AG08395 (cell line): ENCODE measurements around the gene ZNF2.
"Not testable (repeated sequence)": the region's sequence is repeated elsewhere in the genome, so short reads cannot be mapped to it uniquely, and the experiment has no call there.

Source experiments
- DNase-seq: peaks from one replicate; pipeline ENCODE4 v3.0.0; 2012; ENCODE audit warnings: mixed read lengths, low spot score

Gene ZNF2

DNA sequence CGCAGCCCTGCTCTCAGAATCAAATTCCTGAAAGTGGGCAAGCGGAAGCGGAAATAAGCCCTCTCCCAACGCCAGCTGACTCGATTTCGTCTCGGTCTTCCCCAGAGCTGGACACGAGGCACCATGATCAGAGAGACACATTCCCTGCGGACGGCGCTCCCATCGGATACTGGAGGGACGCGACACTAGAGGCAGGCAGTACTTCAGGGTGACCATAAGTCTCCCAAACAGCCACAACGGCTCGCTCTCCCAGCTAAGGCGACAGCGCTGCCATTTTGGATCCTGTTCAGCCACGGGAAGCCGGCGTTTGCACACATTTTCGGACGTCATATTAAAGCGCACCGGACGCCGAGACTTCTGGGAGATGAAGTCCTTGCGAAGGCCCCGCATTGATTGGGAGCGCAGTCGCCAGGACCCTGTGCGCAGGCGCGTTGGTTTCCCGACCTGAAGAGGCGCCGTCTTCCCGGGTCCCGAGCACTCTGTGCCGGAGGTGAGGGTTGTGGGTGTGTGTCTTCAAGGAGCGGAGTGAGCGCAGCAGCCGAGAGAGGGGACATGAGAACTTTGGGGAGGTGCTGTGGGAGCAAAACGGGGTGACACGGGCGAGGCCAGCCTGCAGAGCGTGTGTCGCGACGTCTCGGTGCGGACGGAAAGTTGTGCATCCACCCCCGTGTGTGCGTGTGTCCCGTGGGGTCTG, at the start of gene ZNF2:
TSS of gene ZNF2 (plus strand) at position 439 of the 694 bp plus-strand sequence. CDS start 10,418 bp downstream, outside the sequence.
- DNase-seq: peak; percentile 99

- no peak for DNase-seq
Observed at GRCh38 chr2:95121093-95121406, 44.6 kb upstream of the ZNF2 start.

GRCh38 chr2:95121407-95122196, 44.0 kb upstream of the ZNF2 start, which contains the start of gene MRPS5:
Gene MRPS5, minus strand, starts transcription at chr2:95121808. Its CDS starts 17 bp downstream, at chr2:95121791.
- peak; percentile 97 for DNase-seq

GRCh38 chr2:95122197-95122551, 43.4 kb upstream of the ZNF2 start:
- DNase-seq: no peak

GRCh38 chr2:95138702-95139101, 26.9 kb upstream of the ZNF2 start:
- DNase-seq: no peak

DNA sequence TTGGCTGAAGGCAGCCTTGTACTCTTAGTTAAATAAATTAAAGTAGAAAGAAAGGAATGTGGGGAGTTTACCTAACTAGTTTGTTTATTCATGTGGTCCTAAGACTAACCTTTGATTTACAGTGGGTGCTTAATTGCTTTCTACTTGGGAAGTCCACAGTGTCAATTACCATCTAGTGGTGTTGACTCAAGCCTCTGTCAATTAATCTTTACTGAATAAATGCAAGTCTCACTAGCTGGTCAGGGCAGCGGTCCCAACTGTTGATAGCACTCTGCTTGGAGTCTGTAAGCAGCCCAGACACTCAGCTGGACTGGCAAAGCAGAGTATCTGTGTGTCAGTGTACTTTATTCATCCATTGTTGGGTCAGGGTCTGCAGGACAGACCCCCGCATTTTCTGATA, 21.8 kb upstream of the ZNF2 start:
- no peak for DNase-seq

- no peak for DNase-seq
Observed at GRCh38 chr2:95149397-95149984, 16.1 kb upstream of the ZNF2 start.

GRCh38 chr2:95158441-95158840, 7.2 kb upstream of the ZNF2 start:
- DNase-seq: no peak

- DNase-seq: peak; percentile 48
Observed at GRCh38 chr2:95158891-95159619, 6.6 kb upstream of the ZNF2 start.

GRCh38 chr2:95159690-95160449, 5.7 kb upstream of the ZNF2 start, which contains the start of gene ZNF514:
Gene ZNF514, minus strand, starts transcription at chr2:95159848. Its CDS starts 6,595 bp downstream, at chr2:95153253.
- peak; percentile 90 for DNase-seq

DNA sequence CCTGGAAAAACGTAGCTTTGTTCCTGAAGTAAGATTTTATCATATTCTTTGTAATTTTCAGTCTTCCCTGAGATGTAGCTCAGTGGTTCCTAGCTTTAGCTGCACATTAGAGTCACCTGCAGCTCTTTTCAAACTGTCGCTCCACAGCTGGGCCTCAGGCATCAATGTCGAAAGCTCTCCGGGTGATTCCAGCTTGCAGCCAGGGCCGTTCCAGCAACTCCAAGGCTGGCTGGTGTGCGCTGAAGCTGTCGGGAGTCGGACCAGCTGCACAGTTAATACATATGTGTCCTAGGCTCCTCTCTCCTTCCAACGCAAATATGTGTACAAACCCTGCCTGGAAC, 609 bp upstream of the ZNF2 start:
- DNase-seq: no peak

GRCh38 chr2:95166065-95166763, 605 bp downstream of the ZNF2 start:
- no peak for DNase-seq

DNA sequence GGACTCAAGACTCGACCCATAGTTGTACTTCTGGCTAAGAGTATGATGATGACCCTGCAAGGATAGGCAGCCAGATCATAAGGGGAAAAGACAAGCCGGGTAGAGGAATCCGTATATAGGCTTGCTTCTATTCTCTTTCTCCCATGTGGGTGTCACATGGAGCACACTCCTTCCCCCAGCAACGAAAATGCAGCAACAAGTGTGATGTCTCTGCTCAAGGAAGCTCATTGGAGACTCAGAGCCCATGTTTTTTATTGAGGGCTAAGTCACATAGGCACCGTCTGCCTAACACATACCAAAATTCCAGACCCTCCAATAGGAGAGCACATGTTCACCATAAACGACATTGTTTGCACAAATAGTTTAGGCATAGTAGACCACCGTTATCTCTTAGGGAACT, 6.3 kb downstream of the ZNF2 start:
- DNase-seq: no peak

DNA sequence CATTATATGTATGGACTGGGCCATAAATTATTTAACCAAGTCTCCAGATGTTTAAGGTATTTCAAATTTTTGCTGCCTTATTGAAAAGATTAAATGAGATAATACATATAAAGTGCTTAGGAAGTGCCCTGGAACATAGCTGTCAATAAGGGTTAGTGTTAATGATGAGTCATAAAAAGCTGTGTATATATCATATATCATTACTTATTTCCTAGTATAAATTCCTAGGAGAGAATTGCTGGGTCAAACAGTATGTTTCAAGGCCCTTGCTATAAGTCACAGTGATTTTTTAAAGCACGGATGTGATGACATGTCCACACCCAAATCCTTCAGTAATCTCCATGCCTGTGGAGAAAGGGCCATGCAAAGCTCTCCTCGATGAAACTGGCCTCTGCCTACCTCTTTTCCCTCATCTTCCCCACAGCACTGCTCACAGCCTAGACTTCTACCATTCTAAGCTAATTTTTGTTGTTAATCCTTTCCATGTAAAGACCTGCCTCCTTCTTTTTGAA, 8.5 kb downstream of the ZNF2 start:
- DNase-seq: no peak

- no peak for DNase-seq
Observed at GRCh38 chr2:95179451-95179850, 13.8 kb downstream of the ZNF2 start.

DNA sequence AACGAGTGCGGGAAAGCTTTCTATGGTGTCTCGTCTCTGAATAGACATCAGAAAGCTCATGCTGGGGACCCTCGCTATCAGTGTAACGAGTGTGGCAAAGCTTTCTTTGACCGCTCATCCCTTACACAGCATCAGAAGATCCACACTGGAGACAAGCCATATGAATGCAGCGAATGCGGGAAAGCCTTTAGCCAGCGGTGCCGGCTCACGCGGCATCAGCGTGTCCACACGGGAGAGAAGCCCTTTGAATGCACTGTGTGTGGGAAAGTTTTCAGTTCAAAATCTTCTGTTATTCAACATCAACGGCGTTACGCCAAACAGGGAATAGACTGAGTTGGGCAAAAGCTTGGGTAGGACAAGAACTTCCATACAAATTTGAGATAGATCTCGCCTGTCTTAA, 16.2 kb downstream of the ZNF2 start:
- DNase-seq: no peak

- no peak for DNase-seq
Observed at GRCh38 chr2:95185197-95185596, 19.6 kb downstream of the ZNF2 start.

- DNase-seq: no peak
Observed at GRCh38 chr2:95185973-95186372, 20.4 kb downstream of the ZNF2 start.

- not testable (repeated sequence) for DNase-seq
Observed at GRCh38 chr2:95192956-95193355, 27.3 kb downstream of the ZNF2 start.

GRCh38 chr2:95203911-95204310, 38.3 kb downstream of the ZNF2 start:
- no peak for DNase-seq

- no peak for DNase-seq
Observed at GRCh38 chr2:95204396-95204795, 38.8 kb downstream of the ZNF2 start.
